Immature natural killer cell (primary cell): Measurements from ENCODE around the gene MYDGF. TPM values are rescaled to one million over a fixed set of nuclear protein-coding genes. Genes with fewer than 3 reads are reported as not detected.
"Not testable (repeated sequence)": the region's sequence is repeated elsewhere in the genome, so short reads cannot be mapped to it uniquely, and the experiment has no call there.

Experiments used
- DNase-seq, 3 donors: peaks; one replicate each; pipeline ENCODE4 v3.0.0; 2022; ENCODE audit warnings: mixed read lengths in 1 of 3
- H3K27ac Mint-ChIP-seq, 6 donors: one replicate each; pipeline ENCODE4 v1.8.0; 2020; ENCODE audit warnings: mixed read lengths in 6 of 6, mild to moderate bottlenecking in 5 of 6, inconsistent platforms in 4 of 6, moderate library complexity in 3 of 6
- H3K27me3 Mint-ChIP-seq, 3 donors: one replicate each; pipeline ENCODE4 v1.8.0; 2020 to 2021; ENCODE audit warnings: low read depth in 3 of 3, mild to moderate bottlenecking in 3 of 3, mixed read lengths in 3 of 3, moderate library complexity in 3 of 3, inconsistent platforms in 1 of 3
- H3K36me3 Mint-ChIP-seq, 3 donors: one replicate each; pipeline ENCODE4 v1.8.0; 2020; ENCODE audit warnings: mixed read lengths in 3 of 3, inconsistent platforms in 2 of 3, mild to moderate bottlenecking in 2 of 3
- H3K4me1 Mint-ChIP-seq, 2 donors: one replicate each; pipeline ENCODE4 v1.8.0; 2020; ENCODE audit warnings: inconsistent platforms in 2 of 2, mild to moderate bottlenecking in 2 of 2, mixed read lengths in 2 of 2, moderate library complexity in 1 of 2
- H3K4me3 Mint-ChIP-seq, 5 donors: one replicate each; pipeline ENCODE4 v1.8.0; 2020; ENCODE audit warnings: mild to moderate bottlenecking in 5 of 5, mixed read lengths in 5 of 5, inconsistent platforms in 3 of 5, moderate library complexity in 3 of 5
- H3K9me3 Mint-ChIP-seq, 6 donors: one replicate each; pipeline ENCODE4 v1.8.0; 2020; ENCODE audit warnings: mild to moderate bottlenecking in 6 of 6, mixed read lengths in 6 of 6, inconsistent platforms in 4 of 6, moderate library complexity in 3 of 6
- polyA plus RNA-seq, 3 donors: library from polyadenylated mRNA; unstranded; fragments of 300-500 nt; fragmentation: Illumina TruSeq; gene quantifications; one replicate each; pipeline ENCODE4 v1.2.3, GENCODE V29; 2021

Gene MYDGF
- polyA plus RNA-seq, 3 donors from 2014 or later, result 207 to 245 (median 233) TPM

DNA sequence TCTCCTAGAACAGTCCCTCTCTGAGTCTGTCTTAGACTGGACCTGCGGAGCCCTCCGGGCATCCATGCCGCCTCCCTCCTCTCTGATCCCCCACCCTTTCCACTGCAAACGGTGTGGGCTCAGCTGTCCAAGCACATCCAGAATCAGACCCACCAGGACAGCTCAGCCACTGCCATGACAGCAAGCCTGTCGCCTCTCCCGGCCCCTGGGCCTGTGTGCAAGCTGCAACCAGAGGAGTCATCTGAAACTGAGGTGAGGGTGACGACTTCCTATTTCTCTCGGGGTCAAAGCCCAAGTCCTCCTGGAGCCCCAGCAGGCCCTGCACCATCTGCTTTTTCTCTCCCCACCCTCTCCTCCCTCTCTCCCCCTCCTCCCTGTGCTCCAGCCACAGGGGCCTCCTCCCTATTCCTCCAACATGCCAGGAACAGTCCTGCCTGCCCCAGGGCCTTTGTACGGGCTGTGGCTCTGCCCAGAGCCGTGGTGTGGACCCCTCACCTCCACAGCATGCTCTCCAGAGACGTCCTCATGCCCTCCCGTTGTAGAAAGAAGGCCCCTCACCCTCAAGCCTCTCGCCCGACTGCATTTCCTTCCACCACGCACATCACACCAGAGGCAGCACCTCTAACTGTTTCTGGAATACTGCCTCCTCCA is 23.5 kb upstream of the MYDGF start:
- Mint-ChIP-seq H3K4me3 (no peak overlapping the region), H3K27me3 (no peaks in the 10 kb centered on the region), H3K9me3 (no peaks in the 10 kb centered on the region), H3K27ac (peak overlapping the region in 3 of 6 donors; percentile 24 to 73 (median 71)), H3K36me3 (peaks cover 10 to 37% (median 14%) of the 10 kb centered on the region in 3 donors), H3K4me1 (peaks cover 0 to 2% of the 10 kb centered on the region in 2 donors)
- DNase-seq, result no peak

GRCh38 chr19:4693078-4693350 is 22.9 kb upstream of the MYDGF start:
- H3K4me3 Mint-ChIP-seq, result no peak overlapping the region
- H3K27me3 Mint-ChIP-seq, result no peaks in the 10 kb centered on the region
- H3K9me3 Mint-ChIP-seq, result no peaks in the 10 kb centered on the region
- no peak for DNase-seq
- H3K27ac Mint-ChIP-seq, result no peak overlapping the region
- H3K36me3 Mint-ChIP-seq, result peaks cover 10 to 35% (median 14%) of the 10 kb centered on the region in 3 donors
- H3K4me1 Mint-ChIP-seq, result peaks cover 0 to 2% of the 10 kb centered on the region in 2 donors

GRCh38 chr19:4692251-4693077 is 22.3 kb upstream of the MYDGF start:
- Mint-ChIP-seq H3K9me3 (no peaks in the 10 kb centered on the region), H3K4me3 (no peak overlapping the region), H3K27me3 (no peaks in the 10 kb centered on the region), H3K4me1 (peaks cover 0 to 2% of the 10 kb centered on the region in 2 donors), H3K27ac (peak overlapping the region in 1 of 6 donors; percentile 16), H3K36me3 (peaks cover 10 to 31% (median 14%) of the 10 kb centered on the region in 3 donors)
- DNase-seq, result no peak

- Mint-ChIP-seq H3K4me3 (no peak overlapping the region), H3K27ac (no peak overlapping the region), H3K36me3 (peaks cover 14 to 27% (median 14%) of the 10 kb centered on the region in 3 donors), H3K27me3 (no peaks in the 10 kb centered on the region), H3K9me3 (no peaks in the 10 kb centered on the region), H3K4me1 (peaks cover 0 to 2% of the 10 kb centered on the region in 2 donors)
- DNase-seq, result no peak
Measured at GRCh38 chr19:4691373-4691772, 21.2 kb upstream of the MYDGF start.

DNA sequence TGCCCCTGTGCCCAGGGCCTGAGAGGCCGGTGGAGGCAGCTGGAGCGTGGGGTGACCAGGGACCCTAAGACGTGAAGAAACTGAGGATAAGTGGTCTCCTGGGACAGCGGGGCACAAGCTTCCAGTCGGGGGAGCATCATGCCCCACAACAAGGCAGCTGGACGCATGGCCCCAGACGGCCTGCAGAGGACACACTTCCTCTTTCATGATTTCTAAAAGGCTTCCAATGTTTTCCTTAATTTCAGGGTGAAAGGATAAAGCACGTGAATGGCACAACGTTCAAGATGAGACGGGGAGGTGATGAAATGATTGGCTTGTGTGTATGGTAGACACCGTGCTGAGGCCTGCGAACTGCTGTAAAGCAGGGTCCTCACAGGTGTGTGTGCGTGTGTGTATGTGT is 20.2 kb upstream of the MYDGF start:
- no peak for DNase-seq
- Mint-ChIP-seq H3K36me3 (peaks cover 14 to 27% (median 14%) of the 10 kb centered on the region in 3 donors), H3K4me3 (no peak overlapping the region), H3K4me1 (peaks cover 0 to 2% of the 10 kb centered on the region in 2 donors), H3K27ac (peak overlapping the region in 3 of 6 donors; percentile 21 to 78 (median 49)), H3K9me3 (no peaks in the 10 kb centered on the region), H3K27me3 (no peaks in the 10 kb centered on the region)

- no peak for DNase-seq
- H3K4me3 Mint-ChIP-seq, result no peak overlapping the region
Measured at GRCh38 chr19:4689403-4689802, 19.3 kb upstream of the MYDGF start.

GRCh38 chr19:4688587-4688986 is 18.4 kb upstream of the MYDGF start:
- Mint-ChIP-seq H3K27ac (no peak overlapping the region), H3K4me1 (peaks cover 0 to 2% of the 10 kb centered on the region in 2 donors), H3K4me3 (no peak overlapping the region), H3K9me3 (no peaks in the 10 kb centered on the region), H3K27me3 (no peaks in the 10 kb centered on the region), H3K36me3 (peaks cover 4 to 19% (median 7%) of the 10 kb centered on the region in 3 donors)
- no peak for DNase-seq

More at GRCh38 chr19:4689403-4689802, 19.3 kb upstream of the MYDGF start:
- Mint-ChIP-seq H3K27ac (no peak overlapping the region), H3K27me3 (no peaks in the 10 kb centered on the region), H3K4me1 (peaks cover 0 to 2% of the 10 kb centered on the region in 2 donors), H3K36me3 (peaks cover 10 to 22% (median 12%) of the 10 kb centered on the region in 3 donors), H3K9me3 (no peaks in the 10 kb centered on the region)

- Mint-ChIP-seq H3K9me3 (no peaks in the 10 kb centered on the region), H3K4me1 (peaks cover 0 to 2% of the 10 kb centered on the region in 2 donors), H3K4me3 (no peak overlapping the region), H3K36me3 (peaks cover 4 to 14% (median 7%) of the 10 kb centered on the region in 3 donors), H3K27ac (no peak overlapping the region), H3K27me3 (no peaks in the 10 kb centered on the region)
- DNase-seq, result no peak
Measured at GRCh38 chr19:4687396-4687795, 17.3 kb upstream of the MYDGF start.

DNA sequence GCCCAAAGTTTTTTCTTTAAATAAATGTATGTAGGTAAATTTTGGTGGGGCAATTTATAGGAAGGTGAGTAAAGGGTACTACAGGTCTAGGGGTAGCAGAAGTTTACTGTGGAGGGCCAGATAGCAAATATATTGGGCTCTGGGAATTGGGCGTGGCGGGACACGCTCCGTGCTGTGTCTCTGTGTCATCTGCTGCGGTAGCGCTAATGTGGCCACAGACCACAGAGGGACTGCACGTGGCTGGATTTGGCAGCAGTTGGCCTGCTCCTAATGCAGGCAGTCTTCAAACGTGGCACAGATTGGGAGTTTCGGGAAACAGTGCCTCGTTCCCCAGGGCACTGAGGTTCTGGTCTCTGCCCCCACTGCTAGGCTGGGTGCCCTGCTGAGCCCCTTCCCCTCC is 16.6 kb upstream of the MYDGF start:
- no peaks in the 10 kb centered on the region for H3K4me1 Mint-ChIP-seq
- no peak overlapping the region for H3K4me3 Mint-ChIP-seq
- H3K27ac Mint-ChIP-seq, result peak overlapping the region in 1 of 6 donors; percentile 64
- H3K36me3 Mint-ChIP-seq, result peaks cover 4 to 10% (median 4%) of the 10 kb centered on the region in 3 donors
- H3K27me3 Mint-ChIP-seq, result no peaks in the 10 kb centered on the region
- DNase-seq, result no peak
- no peaks in the 10 kb centered on the region for H3K9me3 Mint-ChIP-seq

DNA sequence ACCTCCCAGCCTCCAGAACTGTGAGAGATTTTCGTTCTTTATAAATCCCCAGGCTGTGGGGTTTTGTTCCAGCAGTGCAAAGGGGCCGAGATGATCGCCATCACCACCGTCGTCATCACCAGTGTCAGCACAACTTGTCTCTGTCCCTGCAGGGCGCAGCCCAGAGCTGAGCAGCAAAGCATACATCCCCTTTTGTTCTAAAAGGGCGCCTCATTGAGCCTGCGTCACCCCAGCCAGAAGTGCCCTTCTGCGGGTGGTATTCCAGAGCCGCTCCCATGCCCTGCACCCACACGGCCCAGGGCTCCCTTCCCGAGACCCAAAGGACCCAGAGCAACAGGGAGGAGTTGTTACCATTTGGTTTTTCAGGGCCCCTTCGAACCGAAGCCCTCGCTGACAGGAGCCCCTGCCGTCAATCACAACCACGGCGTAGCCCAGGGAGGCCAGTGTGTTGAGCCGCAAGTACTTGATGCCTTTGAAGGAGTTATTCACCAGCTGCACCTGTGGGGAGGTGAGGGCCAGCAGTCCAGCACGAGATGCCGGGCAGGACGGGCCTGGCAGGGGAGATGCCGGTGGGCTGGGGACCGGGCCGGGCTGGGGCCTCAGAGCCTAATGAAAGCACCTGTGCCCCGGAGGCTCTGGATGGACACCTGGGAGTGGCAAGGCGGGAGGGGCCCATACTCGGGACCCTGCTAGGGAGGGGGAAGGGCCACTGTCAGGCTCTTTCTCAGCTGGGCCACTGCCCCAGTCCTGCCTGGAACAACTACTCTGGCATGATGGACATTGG is 14.4 kb upstream of the MYDGF start:
- H3K27me3 Mint-ChIP-seq, result peaks cover 0 to 2% (median 0%) of the 10 kb centered on the region in 3 donors
- H3K4me1 Mint-ChIP-seq, result no peaks in the 10 kb centered on the region
- no peak for DNase-seq
- H3K4me3 Mint-ChIP-seq, result no peak overlapping the region
- no peaks in the 10 kb centered on the region for H3K9me3 Mint-ChIP-seq
- H3K36me3 Mint-ChIP-seq, result peaks cover 0 to 4% (median 4%) of the 10 kb centered on the region in 3 donors
- H3K27ac Mint-ChIP-seq, result no peak overlapping the region

DNA sequence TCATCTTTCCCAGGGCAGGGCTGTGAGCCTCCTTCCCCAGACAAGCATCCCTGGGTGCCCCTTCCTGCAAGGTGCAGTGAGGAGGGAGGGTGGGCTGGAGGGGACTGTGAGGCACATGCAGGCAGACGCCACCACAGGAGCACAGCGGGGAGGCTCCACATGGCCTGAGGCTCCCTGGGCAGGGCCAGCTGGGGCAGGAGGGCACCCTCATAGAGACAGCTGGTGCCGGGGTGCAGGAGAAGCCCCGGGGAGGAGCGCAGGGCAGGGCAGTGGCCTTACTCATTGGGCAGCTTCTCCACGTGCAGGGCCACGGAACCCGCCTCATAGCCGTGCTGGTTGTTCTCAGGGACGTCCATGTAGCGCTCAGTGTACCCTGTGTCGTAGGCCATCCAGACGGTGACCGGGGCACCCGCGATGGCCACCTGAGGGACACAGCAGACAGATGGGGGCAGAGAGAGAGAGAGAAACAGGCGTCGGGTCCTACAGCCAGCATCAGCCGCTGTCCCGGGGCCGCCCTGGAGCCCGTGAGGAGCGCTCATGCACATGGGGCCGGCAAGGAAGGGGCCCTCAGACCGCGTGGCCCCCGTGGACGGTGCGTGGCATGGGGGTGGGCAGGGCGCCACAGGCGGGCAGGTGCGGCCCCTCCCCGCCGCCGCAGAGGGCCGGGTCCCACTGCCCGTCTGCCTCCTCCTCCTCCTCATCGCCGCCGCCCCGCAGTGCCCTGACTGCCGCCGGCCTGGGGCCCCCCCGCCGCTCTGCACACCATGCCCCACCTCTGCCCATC is 12.5 kb upstream of the MYDGF start:
- no peak for DNase-seq
- Mint-ChIP-seq H3K4me3 (no peak overlapping the region), H3K27ac (no peak overlapping the region), H3K36me3 (peaks cover 0 to 4% (median 4%) of the 10 kb centered on the region in 3 donors), H3K27me3 (peaks cover 0 to 2% (median 0%) of the 10 kb centered on the region in 3 donors), H3K9me3 (no peaks in the 10 kb centered on the region), H3K4me1 (no peaks in the 10 kb centered on the region)

DNA sequence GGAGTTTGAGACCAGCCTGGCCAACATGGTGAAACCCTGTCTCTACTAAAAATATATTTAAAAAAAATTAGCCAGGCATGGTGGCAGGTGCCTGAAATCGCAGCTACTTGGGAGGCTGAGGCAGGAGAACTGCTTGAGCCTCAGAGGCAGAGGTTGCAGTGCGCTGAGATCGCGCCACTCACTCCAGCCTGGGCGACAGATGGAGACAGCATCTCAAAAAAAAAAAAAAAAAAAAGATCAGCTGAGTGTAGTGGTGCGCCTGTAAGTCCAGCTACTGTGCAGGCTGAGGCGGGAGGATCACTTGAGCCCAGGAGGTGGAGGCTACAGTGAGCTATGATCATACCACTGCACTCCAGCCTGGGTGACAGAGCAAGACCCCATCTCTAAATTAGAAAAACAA is 9.9 kb upstream of the MYDGF start:
- DNase-seq, H3K9me3 Mint-ChIP-seq, H3K4me1 Mint-ChIP-seq, H3K36me3 Mint-ChIP-seq, H3K4me3 Mint-ChIP-seq, H3K27me3 Mint-ChIP-seq, H3K27ac Mint-ChIP-seq: not testable (repeated sequence)
